Activated CD4-positive, alpha-beta T cell treated with anti-CD3 and anti-CD28 coated beads, Interleukin-2, amount 10 ng/mL, durations not matched to agents 7 days and 5 days (primary cell): ENCODE measurements around the gene EPHA7. TPM values are rescaled to one million over a fixed set of nuclear protein-coding genes. Genes with fewer than 3 reads are reported as not detected.

Source experiments
- CTCF ChIA-PET: fragments of 350-600 bp; sonication (Branson Sonifier 250); formaldehyde crosslinking; loops from one replicate; lab custom pipeline; 2021; ENCODE audit warnings: antibody characterized with exemption; lab: Charles Lee
- POLR2A ChIA-PET: fragments of 350-600 bp; sonication (Branson Sonifier 250); formaldehyde crosslinking; loops from one replicate; lab custom pipeline; 2021; ENCODE audit warnings: antibody characterized with exemption; lab: Charles Lee
- DNase-seq: peaks from one replicate; pipeline ENCODE4 v3.0.0-alpha.2; 2020
- H3K27ac Mint-ChIP-seq: one replicate; pipeline ENCODE4 v1.8.0; 2021; ENCODE audit warnings: mild to moderate bottlenecking, moderate library complexity, mixed read lengths
- H3K27me3 Mint-ChIP-seq: one replicate; pipeline ENCODE4 v1.8.0; 2021; ENCODE audit warnings: mixed read lengths
- H3K36me3 Mint-ChIP-seq: one replicate; pipeline ENCODE4 v1.8.0; 2021; ENCODE audit warnings: low read depth, mixed read lengths
- H3K4me1 Mint-ChIP-seq: one replicate; pipeline ENCODE4 v1.8.0; 2021; ENCODE audit warnings: mixed read lengths
- H3K4me3 Mint-ChIP-seq: one replicate; pipeline ENCODE4 v1.8.0; 2021; ENCODE audit warnings: mild to moderate bottlenecking, moderate library complexity, mixed read lengths
- H3K9me3 Mint-ChIP-seq: one replicate; pipeline ENCODE4 v1.8.0; 2021; ENCODE audit warnings: mixed read lengths
- total RNA-seq, 2 experiments: library from RNA; stranded (reverse); gene quantifications; one replicate each; pipeline ENCODE4 v1.2.3, GENCODE V29; 2021

Gene EPHA7
- not detected for total RNA-seq

- ChIA-PET POLR2A (interaction anchor here (0.6 kb wide), 1 partner anchor 579 kb away, joined by 3 read pairs; no protein-coding TSS in a partner anchor), CTCF (no interaction called here)
- Mint-ChIP-seq H3K9me3 (no peaks in the 10 kb centered on the region), H3K27ac (peak within 1 kb of the TSS; percentile 13), H3K36me3 (peaks cover 4% of the 10 kb centered on the region), H3K27me3 (peaks cover 57% of the 10 kb centered on the region), H3K4me3 (peak within 1 kb of the TSS; percentile 61), H3K4me1 (peaks cover 20% of the 10 kb centered on the region)
- peak; percentile 16 for DNase-seq
Observed at GRCh38 chr6:93419304-93420162, at the start of gene EPHA7. Gene EPHA7, minus strand, starts transcription at chr6:93419559. Its CDS starts 218 bp downstream, at chr6:93419341.

DNA sequence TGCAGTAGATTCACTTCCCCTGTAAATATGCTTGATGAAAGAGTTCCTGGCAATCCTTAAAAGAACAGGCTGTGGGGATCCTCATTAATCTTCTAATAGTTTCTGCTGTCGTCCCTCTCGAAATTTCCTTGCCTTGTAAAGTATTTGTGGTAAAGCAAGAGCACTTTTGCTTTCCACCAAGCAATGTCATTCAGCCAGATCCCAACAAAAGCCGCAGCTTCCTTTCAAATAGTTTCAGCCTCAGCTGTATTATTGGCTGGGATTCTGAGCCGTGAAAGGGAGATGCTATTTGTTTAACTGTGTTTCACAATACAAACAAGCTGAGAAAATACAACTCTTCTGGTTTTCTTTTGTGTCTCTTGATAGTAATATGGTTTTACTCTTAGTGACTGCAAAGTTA lies 48.9 kb upstream of the EPHA7 start:
- ChIA-PET POLR2A (no interaction called here), CTCF (no interaction called here)
- no peaks in the 10 kb centered on the region for H3K27me3 Mint-ChIP-seq
- H3K27ac Mint-ChIP-seq: no peak overlapping the region
- no peaks in the 10 kb centered on the region for H3K9me3 Mint-ChIP-seq
- no peaks in the 10 kb centered on the region for H3K4me1 Mint-ChIP-seq
- no peak overlapping the region for H3K4me3 Mint-ChIP-seq
- DNase-seq: no peak
- no peaks in the 10 kb centered on the region for H3K36me3 Mint-ChIP-seq

DNA sequence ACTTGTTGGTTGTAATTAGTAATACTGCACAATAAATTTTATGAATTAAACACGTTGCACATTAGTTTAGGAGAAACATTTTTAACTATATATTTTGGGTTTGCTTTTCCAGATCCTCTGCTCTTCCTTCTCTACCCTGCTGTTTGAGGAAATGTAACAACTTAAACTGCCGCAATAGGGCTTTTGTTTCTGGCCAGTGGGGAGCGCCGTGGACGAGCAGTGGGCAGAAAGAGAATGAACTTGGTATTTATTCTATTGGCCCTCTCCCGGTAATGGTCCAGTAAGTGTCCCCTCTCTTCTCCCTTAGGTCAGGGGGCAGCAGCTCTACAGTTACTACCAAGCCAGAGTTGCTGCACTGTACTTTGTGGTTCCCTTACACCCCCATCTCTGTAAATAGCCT lies 35.2 kb upstream of the EPHA7 start:
- Mint-ChIP-seq H3K36me3 (no peaks in the 10 kb centered on the region), H3K27me3 (no peaks in the 10 kb centered on the region), H3K27ac (no peak overlapping the region), H3K4me3 (no peak overlapping the region), H3K4me1 (no peaks in the 10 kb centered on the region), H3K9me3 (no peaks in the 10 kb centered on the region)
- DNase-seq: no peak
- ChIA-PET CTCF (no interaction called here), POLR2A (no interaction called here)

GRCh38 chr6:93453956-93454355 lies 34.6 kb upstream of the EPHA7 start:
- DNase-seq: no peak
- CTCF ChIA-PET: no interaction called here
- H3K4me3 Mint-ChIP-seq: no peak overlapping the region
- H3K4me1 Mint-ChIP-seq: no peaks in the 10 kb centered on the region
- H3K27me3 Mint-ChIP-seq: no peaks in the 10 kb centered on the region
- H3K27ac Mint-ChIP-seq: no peak overlapping the region
- POLR2A ChIA-PET: no interaction called here
- H3K36me3 Mint-ChIP-seq: no peaks in the 10 kb centered on the region
- H3K9me3 Mint-ChIP-seq: no peaks in the 10 kb centered on the region

- DNase-seq: no peak
- H3K36me3 Mint-ChIP-seq: no peaks in the 10 kb centered on the region
- H3K9me3 Mint-ChIP-seq: peaks cover 4% of the 10 kb centered on the region
- no peaks in the 10 kb centered on the region for H3K4me1 Mint-ChIP-seq
- no peak overlapping the region for H3K4me3 Mint-ChIP-seq
- H3K27me3 Mint-ChIP-seq: no peaks in the 10 kb centered on the region
- POLR2A ChIA-PET: no interaction called here
- no peak overlapping the region for H3K27ac Mint-ChIP-seq
- CTCF ChIA-PET: no interaction called here
Observed at GRCh38 chr6:93447874-93448273, 28.5 kb upstream of the EPHA7 start.

GRCh38 chr6:93437491-93437890 lies 18.1 kb upstream of the EPHA7 start:
- Mint-ChIP-seq H3K27ac (no peak overlapping the region), H3K4me1 (no peaks in the 10 kb centered on the region), H3K27me3 (no peaks in the 10 kb centered on the region), H3K36me3 (no peaks in the 10 kb centered on the region), H3K4me3 (no peak overlapping the region), H3K9me3 (peaks cover 2% of the 10 kb centered on the region)
- CTCF ChIA-PET: no interaction called here
- POLR2A ChIA-PET: no interaction called here
- no peak for DNase-seq

GRCh38 chr6:93433592-93433991 lies 14.2 kb upstream of the EPHA7 start:
- POLR2A ChIA-PET: no interaction called here
- Mint-ChIP-seq H3K4me1 (no peaks in the 10 kb centered on the region), H3K4me3 (no peak overlapping the region), H3K27ac (no peak overlapping the region), H3K27me3 (no peaks in the 10 kb centered on the region), H3K36me3 (no peaks in the 10 kb centered on the region), H3K9me3 (peaks cover 2% of the 10 kb centered on the region)
- no peak for DNase-seq
- CTCF ChIA-PET: no interaction called here

GRCh38 chr6:93424303-93425064 lies 5.1 kb upstream of the EPHA7 start:
- H3K4me3 Mint-ChIP-seq: no peak overlapping the region
- peaks cover 3% of the 10 kb centered on the region for H3K36me3 Mint-ChIP-seq
- H3K4me1 Mint-ChIP-seq: peaks cover 8% of the 10 kb centered on the region
- no peak overlapping the region for H3K27ac Mint-ChIP-seq
- H3K9me3 Mint-ChIP-seq: no peaks in the 10 kb centered on the region
- peaks cover 25% of the 10 kb centered on the region for H3K27me3 Mint-ChIP-seq
- ChIA-PET POLR2A (no interaction called here), CTCF (no interaction called here)
- no peak for DNase-seq

DNA sequence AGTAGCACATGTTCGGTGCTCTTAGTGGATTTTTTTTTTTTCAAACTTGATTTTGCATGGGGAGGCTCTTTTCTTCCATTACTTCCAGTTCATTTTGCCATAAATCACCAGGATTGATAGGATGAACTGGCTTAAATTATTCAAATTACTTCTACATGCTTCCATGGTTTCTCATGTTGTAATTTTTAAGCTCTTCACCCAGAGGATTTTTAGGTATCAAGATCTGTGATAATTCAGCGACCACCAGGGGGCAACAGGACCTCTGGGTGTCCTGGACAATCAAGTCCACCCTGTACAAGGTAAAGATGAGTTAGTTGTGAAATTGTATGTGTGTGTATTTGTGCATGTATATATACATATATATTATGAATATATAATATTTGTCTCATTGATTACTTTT lies 4.2 kb upstream of the EPHA7 start:
- POLR2A ChIA-PET: no interaction called here
- H3K36me3 Mint-ChIP-seq: peaks cover 4% of the 10 kb centered on the region
- CTCF ChIA-PET: no interaction called here
- H3K27me3 Mint-ChIP-seq: peaks cover 31% of the 10 kb centered on the region
- no peaks in the 10 kb centered on the region for H3K9me3 Mint-ChIP-seq
- DNase-seq: peak; percentile 24
- H3K4me3 Mint-ChIP-seq: no peak overlapping the region
- peaks cover 11% of the 10 kb centered on the region for H3K4me1 Mint-ChIP-seq
- H3K27ac Mint-ChIP-seq: no peak overlapping the region

DNA sequence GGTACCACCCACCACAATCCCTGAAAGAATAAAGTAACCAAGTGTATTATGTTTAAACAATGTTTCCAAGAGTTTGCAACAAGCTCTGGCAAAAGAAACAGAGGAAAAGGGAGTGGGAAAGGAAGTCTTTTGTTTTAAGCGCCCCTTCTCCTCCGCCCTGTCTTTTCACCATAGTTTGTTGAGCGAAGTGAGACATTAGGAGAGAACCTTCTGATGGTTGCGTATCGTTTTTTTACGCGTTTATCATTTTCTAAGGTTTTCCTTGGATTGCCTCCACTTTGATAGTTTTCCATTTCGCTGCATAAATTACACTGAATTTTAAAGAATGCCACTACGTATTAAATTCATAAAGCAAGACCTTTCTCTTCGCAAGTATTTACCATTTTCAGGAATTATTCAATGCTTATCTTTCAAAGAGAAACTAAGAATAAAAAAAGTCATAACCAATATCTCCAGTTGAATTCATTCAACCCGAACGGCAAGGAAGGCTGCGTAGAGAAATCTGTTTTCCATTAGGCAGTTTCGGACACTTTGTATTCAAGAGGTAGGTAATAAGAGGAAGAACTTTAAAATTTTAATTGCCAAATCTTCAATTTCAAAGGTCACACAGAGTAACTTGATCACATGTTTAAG lies 920 bp upstream of the EPHA7 start:
- Mint-ChIP-seq H3K27me3 (peaks cover 54% of the 10 kb centered on the region), H3K4me1 (peaks cover 20% of the 10 kb centered on the region), H3K36me3 (peaks cover 4% of the 10 kb centered on the region), H3K9me3 (no peaks in the 10 kb centered on the region), H3K27ac (peak overlapping the region; percentile 13), H3K4me3 (peak overlapping the region; percentile 19)
- POLR2A ChIA-PET: no interaction called here
- CTCF ChIA-PET: no interaction called here
- DNase-seq: no peak

GRCh38 chr6:93418408-93419303 lies 703 bp downstream of the EPHA7 start:
- DNase-seq: no peak
- ChIA-PET CTCF (interaction anchor here (0.5 kb wide), 1 partner anchor 1920 kb away, joined by 4 read pairs; no protein-coding TSS in a partner anchor), POLR2A (interaction anchor here (0.6 kb wide), 1 partner anchor 579 kb away, joined by 3 read pairs; no protein-coding TSS in a partner anchor)
- Mint-ChIP-seq H3K9me3 (no peaks in the 10 kb centered on the region), H3K4me3 (peak overlapping the region; percentile 61), H3K27me3 (peaks cover 58% of the 10 kb centered on the region), H3K36me3 (peaks cover 4% of the 10 kb centered on the region), H3K27ac (no peak overlapping the region), H3K4me1 (peaks cover 20% of the 10 kb centered on the region)

- DNase-seq: no peak
- POLR2A ChIA-PET: no interaction called here
- Mint-ChIP-seq H3K27ac (no peak overlapping the region), H3K27me3 (peaks cover 59% of the 10 kb centered on the region), H3K4me3 (no peak overlapping the region), H3K4me1 (peaks cover 20% of the 10 kb centered on the region), H3K9me3 (no peaks in the 10 kb centered on the region), H3K36me3 (peaks cover 4% of the 10 kb centered on the region)
- CTCF ChIA-PET: no interaction called here
Observed at GRCh38 chr6:93418033-93418407, 1.3 kb downstream of the EPHA7 start.
